Measurements from ENCODE around the gene TRAPPC2L.
"Not testable (repeated sequence)": the region's sequence is repeated elsewhere in the genome, so short reads cannot be mapped to it uniquely, and the experiment has no call there.

Gene TRAPPC2L

GRCh38 chr16:88894266-88894665 lies 37.3 kb downstream of the TRAPPC2L start:
- DNase-seq = not testable (repeated sequence)

GRCh38 chr16:88894681-88895300 lies 37.9 kb downstream of the TRAPPC2L start:
- no peak for DNase-seq

- no peak for DNase-seq
Observed at GRCh38 chr16:88895335-88895734, 38.4 kb downstream of the TRAPPC2L start.

- DNase-seq = no peak
Observed at GRCh38 chr16:88896238-88897070, 39.5 kb downstream of the TRAPPC2L start.

GRCh38 chr16:88897696-88898425 lies 40.9 kb downstream of the TRAPPC2L start:
- no peak for DNase-seq

- no peak for DNase-seq
Observed at GRCh38 chr16:88899901-88900661, 43.2 kb downstream of the TRAPPC2L start.

GRCh38 chr16:88900662-88901052 lies 43.7 kb downstream of the TRAPPC2L start:
- DNase-seq = no peak

GRCh38 chr16:88901718-88902337 lies 44.9 kb downstream of the TRAPPC2L start:
- no peak for DNase-seq

GRCh38 chr16:88902744-88903143 lies 45.8 kb downstream of the TRAPPC2L start:
- no peak for DNase-seq

GRCh38 chr16:88903267-88903666 lies 46.3 kb downstream of the TRAPPC2L start:
- no peak for DNase-seq

GRCh38 chr16:88904676-88905365 lies 47.9 kb downstream of the TRAPPC2L start:
- no peak for DNase-seq

- no peak for DNase-seq
Observed at GRCh38 chr16:88905563-88905962, 48.6 kb downstream of the TRAPPC2L start.

- DNase-seq = no peak
Observed at GRCh38 chr16:88906020-88906419, 49.1 kb downstream of the TRAPPC2L start.

GRCh38 chr16:88906535-88907105 lies 49.7 kb downstream of the TRAPPC2L start:
- no peak for DNase-seq

- no peak for DNase-seq
Observed at GRCh38 chr16:88907768-88908167, 50.8 kb downstream of the TRAPPC2L start.

GRCh38 chr16:88908307-88908706 lies 51.4 kb downstream of the TRAPPC2L start:
- no peak for DNase-seq

GRCh38 chr16:88909431-88910210 lies 52.7 kb downstream of the TRAPPC2L start:
- no peak for DNase-seq

- no peak for DNase-seq
Observed at GRCh38 chr16:88910284-88911135, 53.6 kb downstream of the TRAPPC2L start.

GRCh38 chr16:88911136-88911945 lies 54.4 kb downstream of the TRAPPC2L start:
- DNase-seq = no peak
